NCI-H2227 (cell line): ENCODE results near the gene TMEM87A.
A peak's percentile ranks its signal among the peaks of the same experiment; 100 is the strongest.

Experiments
- DNase-seq: peaks from one replicate; lab custom pipeline; 2025; ENCODE audit not compliant: unreplicated experiment; lab: John Stamatoyannopoulos, UW

The TMEM87A gene

GRCh38 chr15:42166225-42166940, 106.8 kb downstream of the TMEM87A start:
- DNase-seq = no peak

DNA sequence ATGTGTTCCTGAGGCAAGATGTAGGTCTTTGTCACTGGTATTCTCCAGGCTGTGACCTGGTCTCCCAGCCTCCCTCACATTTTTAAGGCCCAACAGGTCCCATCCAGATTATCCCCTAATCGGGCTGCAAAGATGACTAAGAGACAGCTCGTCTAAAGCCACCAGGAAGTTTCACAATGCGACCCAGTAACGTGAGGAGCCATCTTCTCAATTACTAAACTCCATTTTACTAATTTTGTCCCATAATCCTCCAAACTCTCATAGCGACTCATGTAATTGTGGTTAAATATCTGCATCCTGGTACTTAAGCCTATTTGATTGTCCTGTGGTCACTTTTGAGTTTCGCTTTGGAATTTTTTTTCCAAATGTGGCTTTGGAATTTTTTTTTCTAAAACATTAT, 108.1 kb downstream of the TMEM87A start:
- no peak for DNase-seq

DNA sequence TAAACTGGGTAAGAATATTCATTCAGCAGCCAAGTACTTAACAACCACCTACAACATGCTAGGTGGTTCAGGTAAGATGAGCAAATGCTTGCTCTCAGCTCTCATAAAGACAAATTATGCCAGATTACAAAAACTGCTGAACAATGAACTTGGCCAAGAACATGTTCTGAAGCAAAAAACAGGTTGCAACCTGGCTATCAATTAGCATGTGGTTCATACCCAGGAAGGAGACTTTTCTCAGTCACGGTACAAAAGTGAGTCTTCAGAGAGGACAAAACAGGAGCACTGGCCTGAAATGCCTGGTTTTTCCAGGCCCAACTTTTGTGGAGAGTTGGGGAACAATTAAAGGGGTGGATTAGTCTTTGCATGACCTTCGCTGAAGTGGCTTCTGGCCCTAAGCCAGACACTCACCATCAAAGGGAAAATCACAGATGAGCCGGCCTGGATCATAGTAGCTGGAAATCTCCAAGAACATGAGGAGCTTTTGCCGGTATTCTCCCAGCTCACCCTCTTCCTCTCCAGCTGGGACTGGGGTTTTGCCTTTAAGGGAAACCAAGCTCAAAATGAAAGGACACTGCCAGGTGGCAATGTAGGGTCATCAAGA, 109.2 kb downstream of the TMEM87A start:
- DNase-seq = peak; percentile 26

GRCh38 chr15:42163291-42163690, 109.9 kb downstream of the TMEM87A start:
- DNase-seq = no peak
